ENCODE measurements around the gene AKNA.

AKNA gene

GRCh38 chr9:114287763-114288192, 100.0 kb downstream of the AKNA start:
- peaks cover 0 to 9% (median 0%) of the 10 kb centered on the region in 3 donors for H3K36me3 ChIP-seq
- peaks cover 0 to 19% (median 10%) of the 10 kb centered on the region in 4 donors for H3K4me1 ChIP-seq
- intact Hi-C loops (cut with DNase I; ENCODE audit: low total_unique reads): loop anchor here (10.0 kb wide), 1 partner anchor 203 kb away; no protein-coding TSS in a partner anchor
- H3K4me3 ChIP-seq: no peak overlapping the region
- no peak overlapping the region for H3K27ac ChIP-seq
- DNase-seq: peak in 1 of 2 donors; percentile 63
- no peaks in the 10 kb centered on the region for H3K27me3 ChIP-seq
- TF ChIP-seq, protein P1, sequence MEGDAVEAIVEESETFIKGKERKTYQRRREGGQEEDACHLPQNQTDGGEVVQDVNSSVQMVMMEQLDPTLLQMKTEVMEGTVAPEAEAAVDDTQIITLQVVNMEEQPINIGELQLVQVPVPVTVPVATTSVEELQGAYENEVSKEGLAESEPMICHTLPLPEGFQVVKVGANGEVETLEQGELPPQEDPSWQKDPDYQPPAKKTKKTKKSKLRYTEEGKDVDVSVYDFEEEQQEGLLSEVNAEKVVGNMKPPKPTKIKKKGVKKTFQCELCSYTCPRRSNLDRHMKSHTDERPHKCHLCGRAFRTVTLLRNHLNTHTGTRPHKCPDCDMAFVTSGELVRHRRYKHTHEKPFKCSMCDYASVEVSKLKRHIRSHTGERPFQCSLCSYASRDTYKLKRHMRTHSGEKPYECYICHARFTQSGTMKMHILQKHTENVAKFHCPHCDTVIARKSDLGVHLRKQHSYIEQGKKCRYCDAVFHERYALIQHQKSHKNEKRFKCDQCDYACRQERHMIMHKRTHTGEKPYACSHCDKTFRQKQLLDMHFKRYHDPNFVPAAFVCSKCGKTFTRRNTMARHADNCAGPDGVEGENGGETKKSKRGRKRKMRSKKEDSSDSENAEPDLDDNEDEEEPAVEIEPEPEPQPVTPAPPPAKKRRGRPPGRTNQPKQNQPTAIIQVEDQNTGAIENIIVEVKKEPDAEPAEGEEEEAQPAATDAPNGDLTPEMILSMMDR (IDR thresholded peaks at IDR 0.05): no peak
- no peaks in the 10 kb centered on the region for H3K9me3 ChIP-seq

- DNase-seq: peak; percentile 19 to 53
- TF ChIP-seq, protein P1 (IDR thresholded peaks at IDR 0.05): no peak
Measured at GRCh38 chr9:114287001-114287762, 100.6 kb downstream of the AKNA start.

DNA sequence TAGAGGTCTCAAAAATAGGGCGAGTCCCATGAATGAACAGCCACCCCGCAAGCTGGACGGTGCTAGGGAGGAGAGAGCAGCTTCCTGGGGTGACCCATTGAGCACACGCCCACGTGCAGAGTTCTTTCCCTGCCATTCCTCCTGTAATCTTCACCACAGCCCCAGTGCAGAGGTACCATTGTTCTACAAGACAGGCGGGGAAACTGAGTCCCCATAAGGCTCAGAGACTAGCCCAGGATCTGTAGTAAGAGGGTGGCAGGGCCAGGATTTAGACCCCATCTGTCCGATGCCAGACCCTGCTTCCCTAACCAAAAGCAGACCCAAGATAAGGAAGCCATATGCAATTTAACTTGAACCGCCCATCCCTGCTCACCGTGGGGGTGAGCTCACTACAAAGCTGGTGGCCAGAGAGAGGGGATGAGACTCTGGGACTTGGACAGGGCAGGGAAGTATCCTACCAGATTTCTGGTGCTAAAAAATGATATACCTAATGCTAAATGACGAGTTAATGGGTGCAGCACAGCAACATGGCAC, 101.6 kb downstream of the AKNA start:
- Histone ChIP-seq H3K4me3 (no peak overlapping the region), H3K27me3 (no peaks in the 10 kb centered on the region), H3K27ac (no peak overlapping the region), H3K4me1 (peaks cover 0 to 19% (median 10%) of the 10 kb centered on the region in 4 donors), H3K9me3 (no peaks in the 10 kb centered on the region), H3K36me3 (no peaks in the 10 kb centered on the region)
- TF ChIP-seq, protein P1 (IDR thresholded peaks at IDR 0.05): no peak
- DNase-seq: peak; percentile 7 to 25
- intact Hi-C loops (cut with DNase I; ENCODE audit: low total_unique reads): loop anchor here (10.0 kb wide), 1 partner anchor 201 kb away; no protein-coding TSS in a partner anchor

More at GRCh38 chr9:114287001-114287762, 100.6 kb downstream of the AKNA start:
- no peaks in the 10 kb centered on the region for H3K9me3 ChIP-seq
- H3K4me1 ChIP-seq: peaks cover 0 to 19% (median 10%) of the 10 kb centered on the region in 4 donors
- no peak overlapping the region for H3K27ac ChIP-seq
- peaks cover 0 to 3% (median 0%) of the 10 kb centered on the region in 3 donors for H3K36me3 ChIP-seq
- no peak overlapping the region for H3K4me3 ChIP-seq
- H3K27me3 ChIP-seq: no peaks in the 10 kb centered on the region
- intact Hi-C loops (cut with DNase I; ENCODE audit: low total_unique reads): loop anchor here (10.0 kb wide), 1 partner anchor 202 kb away; no protein-coding TSS in a partner anchor

DNA sequence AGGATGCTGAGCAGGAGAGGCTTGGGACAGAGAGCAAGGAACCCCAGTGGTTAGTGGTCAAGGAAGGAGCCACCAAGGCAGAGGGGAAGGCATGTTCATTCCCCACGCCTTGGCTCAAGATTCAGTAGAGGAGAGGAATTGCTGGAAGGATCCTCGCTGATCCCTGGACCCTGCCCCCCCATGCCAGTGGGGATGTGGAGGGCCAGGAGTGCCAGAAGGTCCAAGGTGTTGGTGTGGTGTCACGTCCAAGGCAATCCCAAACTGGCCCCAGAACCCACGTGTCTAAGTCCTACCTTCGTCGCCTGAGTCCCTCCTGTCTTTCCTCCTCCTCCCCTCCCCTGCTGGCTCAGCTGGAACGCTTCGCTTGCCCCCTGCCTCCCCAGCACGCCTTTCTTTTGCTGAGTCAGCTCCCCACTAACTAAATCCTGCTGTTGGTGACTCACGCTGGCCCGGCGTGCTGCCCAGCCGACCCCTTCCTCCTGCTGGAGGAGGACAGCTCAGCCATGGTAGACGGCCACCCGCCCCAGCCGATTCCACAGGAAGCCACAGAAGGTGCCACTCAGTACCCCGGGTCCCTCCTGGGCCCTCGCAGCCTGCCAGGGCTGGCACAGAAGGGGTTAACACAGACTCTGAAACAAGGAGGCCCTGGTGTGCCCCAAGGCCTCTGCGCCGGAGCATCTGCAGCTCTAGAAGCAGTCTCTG, 102.5 kb downstream of the AKNA start:
- TF ChIP-seq, protein P1 (IDR thresholded peaks at IDR 0.05): no peak
- Histone ChIP-seq H3K27me3 (no peaks in the 10 kb centered on the region), H3K4me1 (peaks cover 0 to 19% (median 10%) of the 10 kb centered on the region in 4 donors), H3K9me3 (no peaks in the 10 kb centered on the region), H3K36me3 (no peaks in the 10 kb centered on the region), H3K4me3 (no peak overlapping the region), H3K27ac (no peak overlapping the region)
- DNase-seq: peak; percentile 15 to 67
- intact Hi-C loops (cut with DNase I; ENCODE audit: low total_unique reads): loop anchor here (10.0 kb wide), 1 partner anchor 201 kb away; no protein-coding TSS in a partner anchor

DNA sequence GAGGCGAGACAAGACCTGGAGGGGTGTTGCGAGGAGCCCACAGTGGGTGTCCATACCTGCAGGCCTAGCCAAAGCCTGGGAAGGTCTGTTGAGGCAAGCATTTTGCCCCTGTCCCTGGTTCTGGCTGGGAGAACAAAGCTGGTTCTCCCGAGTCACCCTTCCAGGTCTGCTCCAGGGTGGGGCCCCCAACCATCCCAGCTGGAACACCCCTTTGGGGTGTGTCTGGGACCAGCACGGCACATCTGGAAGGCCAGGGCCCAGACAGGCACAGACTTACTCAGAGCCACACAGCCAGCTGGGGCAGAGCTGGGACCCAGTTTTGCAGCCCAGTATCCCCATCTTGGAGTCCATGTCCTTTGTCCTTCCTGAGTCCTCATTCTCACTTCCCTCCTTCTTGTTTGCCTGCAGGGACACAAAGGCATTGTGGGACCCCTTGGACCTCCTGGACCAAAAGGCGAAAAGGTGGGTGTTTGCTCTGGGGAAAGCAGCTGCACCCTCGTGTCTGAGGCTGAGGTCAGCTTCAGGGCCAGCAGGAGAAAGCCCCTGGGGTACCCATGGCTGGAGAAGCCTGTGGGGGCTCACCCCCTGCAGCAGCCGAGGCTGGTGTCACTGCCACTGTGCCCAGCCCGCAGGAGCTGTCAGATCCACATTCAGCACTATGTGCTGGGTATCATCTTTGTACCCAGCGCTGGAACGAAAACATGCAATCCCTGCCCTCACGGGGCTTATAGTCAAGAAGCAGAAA, 103.3 kb downstream of the AKNA start:
- Histone ChIP-seq H3K27me3 (no peaks in the 10 kb centered on the region), H3K4me3 (no peak overlapping the region), H3K9me3 (no peaks in the 10 kb centered on the region), H3K4me1 (peaks cover 0 to 19% (median 10%) of the 10 kb centered on the region in 4 donors), H3K27ac (no peak overlapping the region), H3K36me3 (no peaks in the 10 kb centered on the region)
- intact Hi-C loops (cut with DNase I; ENCODE audit: low total_unique reads): loop anchor here (10.0 kb wide), 1 partner anchor 200 kb away; no protein-coding TSS in a partner anchor
- TF ChIP-seq, protein P1 (IDR thresholded peaks at IDR 0.05): no peak
- peak in 1 of 2 donors; percentile 29 for DNase-seq

All from tibial artery (tissue), 4 donors.